Frontal cortex (tissue), 4 donors: ENCODE measurements around the gene DVL3. TPM values are rescaled to one million over a fixed set of nuclear protein-coding genes. Genes with fewer than 3 reads are reported as not detected.
"Not testable (repeated sequence)": the region's sequence is repeated elsewhere in the genome, so short reads cannot be mapped to it uniquely, and the experiment has no call there.

Experiments used
- DNase-seq, 2 donors: peaks; one replicate each; pipeline ENCODE4 v3.0.0; 2012; ENCODE audit warnings: low spot score in 2 of 2
- FAIRE-seq: peaks from 2 replicates; lab custom pipeline; 2012; peaks lifted over from hg19 to GRCh38; lab: Jason Lieb, UNC
- total RNA-seq: library from RNA; depleted of rRNA; stranded (reverse); fragments of >200 nt; gene quantifications from one replicate; pipeline ENCODE4 v1.2.3, GENCODE V29; 2014
- donor health status: control.
- donor health status: control.
- donor health status: control.

Gene DVL3
- 34.6 TPM for total RNA-seq

- FAIRE-seq (no peak), DNase-seq (peak; percentile 90 to 92)
Measured at GRCh38 chr3:184154885-184155643, at the start of gene DVL3. Gene DVL3, plus strand, starts transcription at chr3:184155377. Its CDS starts 259 bp downstream, at chr3:184155636.

- DNase-seq (no peak), FAIRE-seq (no peak)
Measured at GRCh38 chr3:184110316-184110725, 44.9 kb upstream of the DVL3 start.

GRCh38 chr3:184116017-184116416 lies 39.2 kb upstream of the DVL3 start:
- DNase-seq = no peak
- no peak for FAIRE-seq

DNA sequence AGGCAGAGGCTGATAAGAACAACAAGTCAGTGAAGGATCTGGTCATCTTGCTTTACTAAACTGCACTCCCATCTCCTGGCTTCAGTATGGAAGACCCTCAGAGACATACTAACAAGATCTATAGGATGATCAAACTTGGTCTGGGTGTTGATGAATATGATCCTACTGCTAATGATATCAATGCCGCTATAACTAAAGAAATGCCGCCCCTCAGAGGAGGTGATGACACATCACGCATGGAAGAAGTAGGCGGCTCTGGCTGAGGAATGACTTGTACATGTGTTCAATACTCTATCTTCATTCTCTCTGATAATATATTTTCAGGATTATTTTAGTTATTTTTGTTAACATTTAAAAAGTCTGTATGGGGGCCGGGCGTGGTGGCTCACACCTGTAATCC lies 37.5 kb upstream of the DVL3 start:
- no peak for FAIRE-seq
- no peak for DNase-seq

- not testable (repeated sequence) for FAIRE-seq, DNase-seq
Measured at GRCh38 chr3:184121031-184121430, 34.1 kb upstream of the DVL3 start.

- FAIRE-seq (no peak), DNase-seq (no peak)
Measured at GRCh38 chr3:184126006-184126405, 29.2 kb upstream of the DVL3 start.

DNA sequence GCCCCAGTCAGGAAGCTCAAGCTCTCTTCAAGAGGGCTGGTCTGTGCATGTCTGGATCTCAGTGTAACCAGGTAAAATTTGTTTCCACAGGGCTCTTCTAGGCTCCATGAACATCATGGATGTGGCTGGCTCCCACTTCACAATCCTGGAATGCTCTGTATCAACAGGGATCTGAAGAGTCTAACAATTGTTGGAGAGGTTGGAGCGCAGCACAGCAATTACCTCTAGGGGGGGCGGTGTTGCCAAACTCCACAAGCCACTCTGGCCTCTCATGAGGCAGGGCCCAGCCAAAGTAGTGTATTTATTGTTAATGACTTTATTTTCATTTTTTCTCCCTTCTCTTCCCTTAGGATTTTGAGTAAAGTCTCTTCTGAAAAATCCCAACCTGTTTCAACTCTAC lies 26.2 kb upstream of the DVL3 start:
- DNase-seq (no peak), FAIRE-seq (no peak)

DNA sequence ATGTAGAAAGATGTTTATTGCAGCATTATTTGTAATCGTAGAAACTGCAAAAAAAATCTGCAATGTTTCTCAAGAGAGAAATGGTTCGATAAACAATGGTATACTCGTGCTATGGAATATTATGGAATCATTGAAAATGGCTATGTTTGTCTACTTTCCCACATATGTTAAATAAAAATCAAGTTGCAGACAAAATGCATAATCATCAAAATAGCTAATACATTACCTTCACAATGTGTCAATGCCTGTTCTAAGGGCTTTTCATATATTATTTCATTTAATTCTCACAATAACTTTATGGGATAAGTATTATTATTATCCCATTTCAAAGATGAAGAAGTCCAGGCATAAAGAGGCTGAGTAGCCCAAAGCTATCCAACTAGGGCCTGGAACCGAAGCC lies 22.2 kb upstream of the DVL3 start:
- FAIRE-seq (no peak), DNase-seq (no peak)

DNA sequence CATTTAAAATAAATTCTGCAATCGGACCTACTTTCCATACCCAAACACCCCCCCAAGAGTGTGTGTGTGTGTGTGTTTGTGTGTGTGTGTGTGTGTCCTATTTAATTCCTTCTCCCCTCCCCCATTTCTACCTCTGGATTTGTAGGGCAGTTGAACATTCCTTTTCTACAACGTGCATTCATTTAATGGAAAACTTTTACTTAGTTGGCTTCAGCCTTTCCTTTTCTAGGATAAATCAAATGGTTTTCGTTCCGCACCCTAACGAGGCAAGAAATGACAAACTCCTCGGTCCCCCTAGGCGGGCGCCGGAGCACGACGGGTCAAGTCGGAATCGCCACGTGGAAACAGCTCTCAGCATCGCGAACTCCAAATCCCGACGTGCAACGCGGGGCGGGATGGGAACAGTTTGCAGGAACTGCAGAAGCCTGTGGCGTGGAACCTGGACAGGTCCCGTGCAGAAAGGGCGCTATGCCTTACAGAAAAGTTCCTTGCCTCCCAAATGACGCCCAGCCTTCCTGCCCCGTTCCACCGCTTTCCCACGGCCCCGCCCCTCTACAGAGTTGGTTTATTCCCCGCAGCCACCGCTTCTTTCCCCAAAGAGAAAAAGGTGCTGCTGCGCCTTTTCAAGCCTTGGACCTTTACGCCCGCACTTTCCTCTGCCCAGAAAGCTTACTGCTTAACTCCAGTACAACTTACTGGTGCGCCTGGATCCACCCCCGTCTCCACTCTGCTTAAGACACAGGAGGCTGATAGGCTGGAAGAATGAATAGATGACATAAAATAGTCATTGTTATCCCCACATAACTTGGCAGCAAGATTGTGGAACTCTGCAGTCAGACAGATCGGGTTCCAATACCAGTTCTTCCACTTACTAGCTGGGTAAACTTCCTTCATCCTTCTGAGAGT lies 21.1 kb upstream of the DVL3 start:
- DNase-seq (peak; percentile 41 to 52), FAIRE-seq (no peak)

DNA sequence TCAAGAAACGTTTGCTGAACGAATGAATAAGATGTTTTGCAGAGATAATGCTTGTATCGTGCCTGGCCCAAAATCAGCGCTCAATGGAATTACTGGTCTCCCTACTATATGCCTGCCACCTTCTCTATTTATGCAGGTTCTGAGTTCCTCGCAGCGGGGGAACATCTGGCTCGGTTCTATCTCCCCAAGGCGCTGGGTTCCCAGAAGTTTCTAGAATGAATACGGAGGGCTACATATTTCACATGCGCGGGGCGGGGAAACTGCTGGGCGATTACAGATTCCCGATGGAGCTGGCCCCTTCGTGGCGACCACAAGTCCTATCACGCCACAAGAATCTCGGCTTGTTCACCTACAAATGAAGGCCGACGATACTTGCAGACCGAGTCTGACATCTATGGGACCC lies 20.4 kb upstream of the DVL3 start:
- FAIRE-seq = no peak
- peak in 1 of 2 donors; percentile 38 for DNase-seq

- DNase-seq (peak; percentile 72 to 77), FAIRE-seq (no peak)
Measured at GRCh38 chr3:184135149-184135910, 19.8 kb upstream of the DVL3 start, which contains the start of gene EIF2B5. Gene EIF2B5, plus strand, starts transcription at chr3:184135358. Its CDS starts 28 bp downstream, at chr3:184135386.

- DNase-seq (no peak), FAIRE-seq (no peak)
Measured at GRCh38 chr3:184135911-184136260, 19.3 kb upstream of the DVL3 start.

DNA sequence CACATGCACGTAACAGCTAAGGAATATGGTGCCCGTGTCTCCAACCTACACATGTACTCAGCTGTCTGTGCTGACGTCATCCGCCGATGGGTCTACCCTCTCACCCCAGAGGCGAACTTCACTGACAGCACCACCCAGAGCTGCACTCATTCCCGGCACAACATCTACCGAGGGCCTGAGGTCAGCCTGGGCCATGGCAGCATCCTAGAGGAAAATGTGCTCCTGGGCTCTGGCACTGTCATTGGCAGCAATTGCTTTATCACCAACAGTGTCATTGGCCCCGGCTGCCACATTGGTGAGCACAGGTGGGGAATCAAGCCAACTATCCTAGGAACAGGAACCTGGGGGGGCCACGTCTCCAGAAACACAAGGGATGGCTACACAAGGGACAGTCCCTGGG lies 14.7 kb upstream of the DVL3 start:
- no peak for DNase-seq
- no peak for FAIRE-seq

- FAIRE-seq = no peak
Measured at GRCh38 chr3:184142199-184142598, 13.0 kb upstream of the DVL3 start.

DNA sequence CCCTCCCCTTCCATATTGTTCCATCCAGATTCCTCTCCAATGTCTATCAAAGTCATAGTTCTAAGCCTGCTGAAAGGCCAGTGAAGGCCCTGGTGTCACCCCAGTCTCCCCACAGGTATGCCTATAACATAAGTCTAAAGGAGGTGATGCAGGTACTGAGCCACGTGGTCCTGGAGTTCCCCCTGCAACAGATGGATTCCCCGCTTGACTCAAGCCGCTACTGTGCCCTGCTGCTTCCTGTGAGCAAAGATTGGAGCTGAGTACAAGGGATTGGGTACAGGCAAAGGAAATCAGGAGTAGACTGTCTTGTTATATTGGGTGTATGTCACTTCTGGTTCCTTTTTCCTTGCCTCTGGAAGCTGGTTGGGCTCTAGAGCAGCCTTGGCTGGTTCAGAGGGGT lies 11.8 kb upstream of the DVL3 start:
- no peak for FAIRE-seq
- DNase-seq = no peak

More at GRCh38 chr3:184142199-184142598, 13.0 kb upstream of the DVL3 start:
- no peak for DNase-seq

DNA sequence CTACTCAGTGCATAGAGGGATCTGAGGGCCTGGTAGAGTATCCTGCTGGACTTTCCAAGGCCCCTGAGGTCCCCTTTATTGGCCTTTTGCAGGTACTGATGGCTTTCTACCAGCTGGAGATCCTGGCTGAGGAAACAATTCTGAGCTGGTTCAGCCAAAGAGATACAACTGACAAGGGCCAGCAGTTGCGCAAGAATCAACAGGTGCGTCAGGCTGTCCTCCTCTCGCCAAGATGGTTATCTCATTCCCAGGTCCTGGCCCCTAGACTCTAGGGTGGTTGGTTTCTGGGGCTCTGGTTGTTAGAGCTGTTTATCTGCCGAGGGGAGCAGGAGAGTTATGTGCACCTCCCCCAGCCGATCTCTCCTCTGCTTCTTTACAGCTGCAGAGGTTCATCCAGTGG lies 10.7 kb upstream of the DVL3 start:
- no peak for DNase-seq

DNA sequence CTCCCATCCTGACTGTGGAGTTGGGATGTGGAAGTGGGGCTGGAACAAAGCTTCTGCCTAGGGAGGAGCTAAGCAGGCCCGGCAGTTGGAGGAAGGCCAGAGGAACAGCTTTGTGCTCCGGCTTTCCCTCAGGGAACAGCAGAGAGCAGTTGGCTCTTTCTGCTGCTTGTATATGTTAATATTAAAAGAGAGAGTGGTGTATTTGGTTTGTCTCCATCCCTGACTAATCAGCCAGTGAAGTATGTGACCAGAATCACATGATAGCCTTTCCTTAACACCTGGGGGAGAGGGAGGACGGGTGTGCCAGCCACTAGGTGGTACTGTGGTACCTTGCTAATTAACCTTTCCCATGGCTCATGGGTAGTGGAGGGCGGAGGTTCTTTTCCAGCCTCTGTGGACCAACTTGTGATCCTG lies 10.1 kb upstream of the DVL3 start:
- no peak for DNase-seq
- no peak for FAIRE-seq

More for the DNA sequence above, 10.7 kb upstream of the DVL3 start:
- no peak for FAIRE-seq

DNA sequence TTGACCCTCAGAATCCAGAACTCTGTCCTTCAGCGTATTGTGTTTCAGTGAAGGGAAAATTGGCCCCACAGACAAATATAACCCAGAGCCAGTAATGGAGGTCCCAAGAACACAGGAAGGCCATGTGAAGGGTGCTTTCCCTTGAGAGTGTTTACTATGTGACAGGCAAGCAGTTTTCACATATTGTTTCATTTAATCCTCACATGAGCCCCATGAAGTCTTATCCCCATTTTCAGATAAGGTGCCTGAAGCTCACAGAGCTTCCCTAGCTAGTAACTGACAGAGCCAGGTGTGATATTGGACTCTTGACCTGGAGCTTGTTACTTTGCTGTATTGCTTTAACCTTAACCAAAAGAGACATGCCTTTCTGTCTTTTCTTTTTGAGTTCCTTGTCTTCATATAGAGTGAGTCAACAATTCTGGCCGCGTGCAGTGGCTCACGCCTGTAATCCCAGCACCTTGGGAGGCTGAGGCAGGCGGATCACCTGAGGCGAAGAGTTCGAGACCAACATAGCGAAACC lies 9.4 kb upstream of the DVL3 start:
- FAIRE-seq (no peak), DNase-seq (no peak)

- no peak for FAIRE-seq
Measured at GRCh38 chr3:184148076-184148475, 7.1 kb upstream of the DVL3 start.

GRCh38 chr3:184149123-184149522 lies 6.1 kb upstream of the DVL3 start:
- FAIRE-seq (no peak), DNase-seq (no peak)

More at GRCh38 chr3:184148076-184148475, 7.1 kb upstream of the DVL3 start:
- DNase-seq = no peak
